Measurements from ENCODE around the gene METTL16. TPM values are rescaled to one million over a fixed set of nuclear protein-coding genes. Genes with fewer than 3 reads are reported as not detected.

METTL16 gene
- polyA plus RNA-seq, 1 experiment: 16.9 TPM

GRCh38 chr17:2485970-2486369, 25.7 kb downstream of the METTL16 start:
- no peak for DNase-seq (ENCODE audit: low read depth, low spot score)
- POLR2A ChIA-PET: no interaction called here
- Histone ChIP-seq H3K9me3 (ENCODE audit: control insufficient read depth, insufficient read depth, low read length) (no peaks in the 10 kb centered on the region), H3K4me3 (ENCODE audit: low read depth, low read length) (no peak overlapping the region), H3K27ac (ENCODE audit: low read depth, low read length) (no peak overlapping the region), H3K27me3 (ENCODE audit: control insufficient read depth, insufficient read depth, low read length) (no peaks in the 10 kb centered on the region)
- CTCF ChIA-PET: no interaction called here
- TF ChIP-seq, protein P1, sequence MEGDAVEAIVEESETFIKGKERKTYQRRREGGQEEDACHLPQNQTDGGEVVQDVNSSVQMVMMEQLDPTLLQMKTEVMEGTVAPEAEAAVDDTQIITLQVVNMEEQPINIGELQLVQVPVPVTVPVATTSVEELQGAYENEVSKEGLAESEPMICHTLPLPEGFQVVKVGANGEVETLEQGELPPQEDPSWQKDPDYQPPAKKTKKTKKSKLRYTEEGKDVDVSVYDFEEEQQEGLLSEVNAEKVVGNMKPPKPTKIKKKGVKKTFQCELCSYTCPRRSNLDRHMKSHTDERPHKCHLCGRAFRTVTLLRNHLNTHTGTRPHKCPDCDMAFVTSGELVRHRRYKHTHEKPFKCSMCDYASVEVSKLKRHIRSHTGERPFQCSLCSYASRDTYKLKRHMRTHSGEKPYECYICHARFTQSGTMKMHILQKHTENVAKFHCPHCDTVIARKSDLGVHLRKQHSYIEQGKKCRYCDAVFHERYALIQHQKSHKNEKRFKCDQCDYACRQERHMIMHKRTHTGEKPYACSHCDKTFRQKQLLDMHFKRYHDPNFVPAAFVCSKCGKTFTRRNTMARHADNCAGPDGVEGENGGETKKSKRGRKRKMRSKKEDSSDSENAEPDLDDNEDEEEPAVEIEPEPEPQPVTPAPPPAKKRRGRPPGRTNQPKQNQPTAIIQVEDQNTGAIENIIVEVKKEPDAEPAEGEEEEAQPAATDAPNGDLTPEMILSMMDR (IDR thresholded peaks at IDR 0.05; ENCODE audit: low read depth, low read length): no peak

- POLR2A ChIA-PET: no interaction called here
- no peak for DNase-seq (ENCODE audit: low read depth, low spot score)
- Histone ChIP-seq H3K27me3 (ENCODE audit: control insufficient read depth, insufficient read depth, low read length) (no peaks in the 10 kb centered on the region), H3K27ac (ENCODE audit: low read depth, low read length) (no peak overlapping the region), H3K4me3 (ENCODE audit: low read depth, low read length) (no peak overlapping the region), H3K9me3 (ENCODE audit: control insufficient read depth, insufficient read depth, low read length) (no peaks in the 10 kb centered on the region)
- TF ChIP-seq, protein P1 (IDR thresholded peaks at IDR 0.05; ENCODE audit: low read depth, low read length): no peak
- CTCF ChIA-PET: no interaction called here
Measured at GRCh38 chr17:2485543-2485942, 26.1 kb downstream of the METTL16 start.

- TF ChIP-seq, protein P1 (IDR thresholded peaks at IDR 0.05; ENCODE audit: low read depth, low read length): no peak
- no peak for DNase-seq (ENCODE audit: low read depth, low spot score)
- Histone ChIP-seq H3K27me3 (ENCODE audit: control insufficient read depth, insufficient read depth, low read length) (no peaks in the 10 kb centered on the region), H3K27ac (ENCODE audit: low read depth, low read length) (no peak overlapping the region), H3K9me3 (ENCODE audit: control insufficient read depth, insufficient read depth, low read length) (no peaks in the 10 kb centered on the region), H3K4me3 (ENCODE audit: low read depth, low read length) (no peak overlapping the region)
- ChIA-PET CTCF (no interaction called here), POLR2A (interaction anchor here (0.6 kb wide), 1 partner anchor 1251 kb away, joined by 3 read pairs; no protein-coding TSS in a partner anchor)
Measured at GRCh38 chr17:2484876-2485275, 26.8 kb downstream of the METTL16 start.

- Histone ChIP-seq H3K27me3 (ENCODE audit: control insufficient read depth, insufficient read depth, low read length) (no peaks in the 10 kb centered on the region), H3K4me3 (ENCODE audit: low read depth, low read length) (no peak overlapping the region), H3K9me3 (ENCODE audit: control insufficient read depth, insufficient read depth, low read length) (no peaks in the 10 kb centered on the region), H3K27ac (ENCODE audit: low read depth, low read length) (no peak overlapping the region)
- TF ChIP-seq, protein P1 (IDR thresholded peaks at IDR 0.05; ENCODE audit: low read depth, low read length): no peak
- DNase-seq (ENCODE audit: low read depth, low spot score): no peak
- ChIA-PET CTCF (no interaction called here), POLR2A (no interaction called here)
Measured at GRCh38 chr17:2483084-2483483, 28.6 kb downstream of the METTL16 start.

DNA sequence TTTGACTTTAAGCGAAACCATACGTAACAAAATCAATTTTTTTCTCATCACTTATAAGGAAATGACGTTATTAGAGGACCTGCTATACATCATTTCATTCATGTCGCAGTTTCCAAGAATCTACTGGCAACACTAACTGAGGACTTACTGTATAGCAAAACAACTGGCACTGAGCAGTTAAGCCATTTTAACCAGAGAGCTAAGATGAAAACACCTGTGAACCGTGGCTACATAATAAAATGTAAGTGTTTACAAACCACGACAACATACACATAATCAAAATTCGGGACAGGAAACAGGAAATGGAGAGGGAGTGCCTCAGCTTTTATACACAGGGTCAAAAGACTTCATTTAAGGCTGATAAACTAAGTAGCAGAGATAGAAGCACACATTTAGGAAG, 29.5 kb downstream of the METTL16 start:
- ChIA-PET POLR2A (no interaction called here), CTCF (interaction anchor here (1.2 kb wide), 1 partner anchor 66 kb away, joined by 3 read pairs; no protein-coding TSS in a partner anchor)
- Histone ChIP-seq H3K27me3 (ENCODE audit: control insufficient read depth, insufficient read depth, low read length) (no peaks in the 10 kb centered on the region), H3K9me3 (ENCODE audit: control insufficient read depth, insufficient read depth, low read length) (no peaks in the 10 kb centered on the region), H3K4me3 (ENCODE audit: low read depth, low read length) (no peak overlapping the region), H3K27ac (ENCODE audit: low read depth, low read length) (no peak overlapping the region)
- no peak for DNase-seq (ENCODE audit: low read depth, low spot score)
- TF ChIP-seq, protein P1 (IDR thresholded peaks at IDR 0.05; ENCODE audit: low read depth, low read length): no peak
